H1 (cell line): ENCODE results near the gene GNAL. TPM values are rescaled to one million over a fixed set of nuclear protein-coding genes. Genes with fewer than 3 reads are reported as not detected.
A peak's percentile ranks its signal among the peaks of the same experiment; 100 is the strongest.

Source experiments
- ASH2L ChIP-seq: fragments of 200-600, 300-600 bp; sonication (generic); IDR thresholded peaks from one replicate; pipeline ENCODE4 v1.7.1; 2017; ENCODE audit warnings: low read length
- CHD1 ChIP-seq: IDR thresholded peaks from 2 replicates; pipeline ENCODE4 v1.6.1; 2012; ENCODE audit warnings: low read depth, low read length, improper control_type of control experiment
- CTCF ChIP-seq, 3 experiments: IDR thresholded peaks; 1 replicate in 2 of 3; 2 replicates in 1 of 3; pipeline versions ENCODE4 v1.5.1 to v1.6.1; 2011; ENCODE audit warnings: low read length in 3 of 3, mild to moderate bottlenecking in 3 of 3, inconsistent platforms in 2 of 3, low read depth in 1 of 3, moderate library complexity in 1 of 3; ENCODE audit not compliant: insufficient read depth in 1 of 3; ENCODE audit errors: control extremely low read depth in 1 of 3
- EP300 ChIP-seq, 2 experiments: IDR thresholded peaks; 1 replicate in 1 of 2; 2 replicates in 1 of 2; pipeline ENCODE4 v1.6.1; 2011 to 2012; ENCODE audit warnings: low read depth in 2 of 2, low read length in 2 of 2, mild to moderate bottlenecking in 2 of 2, borderline replicate concordance in 1 of 2, inconsistent platforms in 1 of 2, moderate library complexity in 1 of 2
- EZH2 ChIP-seq: fragments of 200-600 bp; sonication (generic); IDR thresholded peaks from 2 replicates; pipeline ENCODE4 v1.7.1; 2012; ENCODE audit warnings: low read depth, mild to moderate bottlenecking, moderate library complexity, low read length, inconsistent platforms; ENCODE audit not compliant: severe bottlenecking
- GTF2F1 ChIP-seq: IDR thresholded peaks from 2 replicates; pipeline ENCODE4 v1.6.1; 2012; ENCODE audit warnings: low read depth, low read length, improper control_type of control experiment, borderline replicate concordance
- KDM1A ChIP-seq: fragments of 200-600, 300-600 bp; sonication (generic); IDR thresholded peaks from 2 replicates; pipeline ENCODE4 v1.7.1; 2016; ENCODE audit warnings: mild to moderate bottlenecking, low read length, borderline replicate concordance
- MAFK ChIP-seq: IDR thresholded peaks from 2 replicates; pipeline ENCODE4 v1.6.1; 2012; ENCODE audit warnings: low read depth, mild to moderate bottlenecking, improper control_type of control experiment, low read length
- MAX ChIP-seq: IDR thresholded peaks from 2 replicates; pipeline ENCODE4 v1.6.1; 2012; ENCODE audit warnings: inconsistent platforms
- POU5F1 ChIP-seq: IDR thresholded peaks from 2 replicates; pipeline ENCODE4 v1.6.1; 2011; ENCODE audit warnings: low read depth, mild to moderate bottlenecking, low read length, moderate library complexity
- RAD21 ChIP-seq, 2 experiments: IDR thresholded peaks in 1 of 2; conservative IDR thresholded peaks in 1 of 2; 2 replicates each; pipeline ENCODE4 v1.6.1; 2011; ENCODE audit warnings: low read depth in 2 of 2, low read length in 2 of 2, improper control_type of control experiment in 1 of 2, inconsistent platforms in 1 of 2, mild to moderate bottlenecking in 1 of 2, moderate library complexity in 1 of 2
- RBBP5 ChIP-seq: IDR thresholded peaks from 2 replicates; pipeline ENCODE4 v1.7.1; 2012; ENCODE audit warnings: low read depth, mild to moderate bottlenecking, inconsistent platforms, low read length, moderate library complexity, borderline replicate concordance
- SAP30 ChIP-seq: fragments of 300-600 bp; sonication (generic); IDR thresholded peaks from 2 replicates; pipeline ENCODE4 v1.7.1; 2012; ENCODE audit warnings: low read length, moderate library complexity, mild to moderate bottlenecking, inconsistent platforms; ENCODE audit not compliant: insufficient read depth, insufficient replicate concordance
- SIRT6 ChIP-seq: IDR thresholded peaks from one replicate; pipeline ENCODE4 v1.7.1; 2012; ENCODE audit warnings: low read length, inconsistent platforms
- SP1 ChIP-seq: IDR thresholded peaks from 2 replicates; pipeline ENCODE4 v1.6.1; 2011; ENCODE audit warnings: low read depth, low read length
- SRF ChIP-seq: IDR thresholded peaks from 2 replicates; pipeline ENCODE4 v1.6.1; 2011; ENCODE audit warnings: mild to moderate bottlenecking, low read depth, low read length, moderate library complexity
- TBP ChIP-seq: IDR thresholded peaks from 2 replicates; pipeline ENCODE4 v1.6.1; 2011; ENCODE audit warnings: low read depth, low read length, improper control_type of control experiment
- USF2 ChIP-seq: IDR thresholded peaks from 2 replicates; pipeline ENCODE4 v1.6.1; 2011; ENCODE audit warnings: low read length, improper control_type of control experiment
- ZNF274 ChIP-seq: IDR thresholded peaks from 2 replicates; pipeline ENCODE4 v1.7.0; 2012; ENCODE audit warnings: low read length, borderline replicate concordance; ENCODE audit errors: extremely low read depth
- polyA plus RNA-seq, 7 experiments: library from polyadenylated mRNA; depleted of rRNA in 3 of 7; stranded (reverse) in 5 of 7; unstranded in 2 of 7; fragments of >200 nt in 5 of 7; fragments of 200-250 nt in 2 of 7; gene quantifications; 1 replicate in 5 of 7; 2 replicates in 1 of 7; 4 replicates in 1 of 7; pipeline versions ENCODE4 v1.2.1 to v1.2.3, GENCODE V29; 2011 to 2013; ENCODE audit warnings: missing spikeins in 2 of 7, mixed read lengths in 2 of 7
- total RNA-seq: library from RNA; stranded (reverse); fragmentation: NEBNext Ultra II Directional; extraction: Animal tissue kit (Norgen Biotek cat#: 25700); gene quantifications from 2 replicates; pipeline ENCODE4 v1.2.1, GENCODE V29; 2021

Gene GNAL
- total and polyA plus RNA-seq, 2 of the 8 experiments (the other 6 are each of a cell fraction or from before 2014, with no cell fraction given), result 13.2 to 18.3 TPM

- TF ChIP-seq SRF (no peak), SIRT6 (no peak), POU5F1 (no peak), KDM1A (no peak), CTCF (IDR thresholded peaks at IDR 0.05; ENCODE audit: control extremely low read depth in 1 of 3, insufficient read depth in 1 of 3, low read depth in 1 of 3, low read length in 3 of 3) (no peak), EP300 (IDR thresholded peaks at IDR 0.05; ENCODE audit: borderline replicate concordance in 1 of 2, low read depth in 2 of 2, low read length in 2 of 2) (peak in 1 of 2 experiments; percentile 43; a peak in 1 of 3 replicates), SP1 (0 out of 2 replicates have a peak, but pooled peaks have one; percentile 32), CHD1 (no peak), EZH2 (no peak), GTF2F1 (no peak), ASH2L (peak; percentile 51), MAX (peak; percentile 31; the same call in 1 of the 2 replicates), USF2 (no peak), RBBP5 (no peak), MAFK (peak; percentile 92), ZNF274 (no peak), RAD21 (IDR thresholded peaks at IDR 0.05 in 1 of 2, conservative IDR thresholded peaks at IDR 0.05 in 1 of 2; ENCODE audit: low read depth in 2 of 2, low read length in 2 of 2) (no peak), TBP (no peak), SAP30 (no peak)
Observed at GRCh38 chr18:11857177-11857887, 168.3 kb downstream of the GNAL start (continued).
